NCI-H1694 treated with DMSO at 0.1 percent for 48 hours (cell line): ENCODE data around the gene MOK.
"Not testable (repeated sequence)": the region's sequence is repeated elsewhere in the genome, so short reads cannot be mapped to it uniquely, and the experiment has no call there.

Source experiments
- DNase-seq: peaks from one replicate; lab custom pipeline; 2025; lab: John Stamatoyannopoulos, UW

The MOK gene

DNA sequence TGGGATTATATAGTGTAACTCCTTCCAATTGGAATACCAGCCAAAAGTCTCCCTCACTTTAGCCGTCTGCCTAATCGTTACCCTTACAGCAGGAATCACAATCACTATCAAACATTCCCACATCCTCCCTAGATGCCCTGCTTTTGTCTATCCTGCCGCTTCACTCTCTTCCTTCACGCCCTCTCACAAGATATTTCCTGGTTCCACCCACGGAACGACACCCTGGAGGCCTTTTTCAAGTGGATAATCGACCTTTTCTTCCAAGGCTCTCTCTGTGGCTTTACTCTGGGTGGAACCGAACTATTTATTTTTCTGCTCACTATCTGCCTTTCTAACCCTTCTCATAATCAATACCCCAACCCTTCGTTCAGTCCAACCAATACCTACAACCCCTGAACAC is 58.9 kb downstream of the MOK start:
- DNase-seq = no peak

DNA sequence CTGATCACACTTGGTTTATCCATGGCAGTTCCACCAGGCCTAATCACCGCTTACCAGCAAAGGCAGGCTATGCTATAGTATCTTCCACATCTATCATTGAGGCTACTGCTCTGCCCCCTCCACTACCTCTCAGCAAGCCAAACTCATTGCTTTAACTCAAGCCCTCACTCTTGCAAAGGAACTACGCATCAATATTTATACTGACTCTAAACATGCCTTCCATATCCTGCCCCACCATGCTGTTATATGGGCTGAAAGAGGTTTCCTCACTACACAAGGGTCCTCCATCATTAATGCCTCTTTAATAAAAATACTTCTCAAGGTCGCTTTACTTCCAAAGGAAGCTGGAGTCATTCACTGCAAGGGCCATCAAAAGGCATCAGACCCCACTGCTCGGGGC is 61.2 kb downstream of the MOK start:
- not testable (repeated sequence) for DNase-seq

DNA sequence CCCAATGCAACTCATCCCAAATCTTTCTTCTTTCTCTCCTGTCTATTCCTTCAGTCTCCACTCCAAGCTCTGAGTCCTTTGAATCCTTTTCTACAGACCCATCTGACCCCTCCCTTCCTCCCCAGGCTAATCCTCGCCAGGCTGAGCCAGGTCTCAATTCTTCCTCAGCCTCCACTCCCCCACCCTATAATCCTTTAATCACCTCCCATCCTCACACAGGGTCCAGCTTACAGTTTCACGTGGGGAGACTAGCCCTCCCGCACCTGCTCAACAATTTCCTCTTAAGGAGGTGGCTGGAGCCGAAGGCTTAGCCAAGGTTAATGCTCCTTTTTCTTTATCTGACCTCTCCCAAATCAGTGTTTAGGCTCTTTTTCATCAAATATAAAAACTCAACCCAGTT is 63.8 kb downstream of the MOK start:
- DNase-seq = no peak

DNA sequence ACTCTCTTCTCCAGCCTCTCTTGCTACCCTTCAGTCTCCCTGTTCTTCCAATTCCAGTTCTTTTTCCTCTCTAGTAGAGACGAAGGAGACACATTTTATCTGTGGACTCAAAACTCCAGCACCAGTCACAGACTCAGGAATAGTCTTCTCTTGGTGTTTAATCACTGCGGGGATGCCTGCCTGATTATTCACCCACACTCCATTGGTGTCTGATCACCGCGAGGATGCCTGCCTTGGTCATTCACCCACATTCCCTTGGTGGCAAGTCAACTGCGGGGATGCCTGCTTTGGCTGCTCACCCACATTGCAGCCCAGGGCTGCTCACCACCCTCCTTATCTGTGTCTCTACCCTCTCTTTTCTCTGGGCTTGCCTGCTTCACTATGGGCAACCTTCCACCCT is 64.5 kb downstream of the MOK start:
- DNase-seq = not testable (repeated sequence)

DNA sequence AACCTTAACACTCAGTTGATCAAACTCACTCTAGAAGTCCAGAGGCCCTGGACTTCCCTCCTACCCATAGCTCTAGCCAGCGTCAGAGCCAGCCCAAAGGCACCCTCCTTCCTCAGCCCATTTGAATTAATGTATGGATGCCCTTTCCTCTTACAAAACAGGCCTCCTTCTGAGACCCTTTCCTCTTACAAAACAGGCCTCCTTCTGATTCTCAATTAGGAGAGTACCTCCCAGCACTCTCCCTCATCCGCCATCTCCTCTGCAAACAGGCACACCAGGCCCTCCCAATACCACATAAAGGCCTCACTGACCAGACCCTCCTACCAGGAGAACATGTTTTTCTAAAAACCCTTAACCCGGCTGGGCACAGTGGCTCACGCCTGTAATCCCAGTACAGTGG is 65.7 kb downstream of the MOK start:
- DNase-seq = no peak

DNA sequence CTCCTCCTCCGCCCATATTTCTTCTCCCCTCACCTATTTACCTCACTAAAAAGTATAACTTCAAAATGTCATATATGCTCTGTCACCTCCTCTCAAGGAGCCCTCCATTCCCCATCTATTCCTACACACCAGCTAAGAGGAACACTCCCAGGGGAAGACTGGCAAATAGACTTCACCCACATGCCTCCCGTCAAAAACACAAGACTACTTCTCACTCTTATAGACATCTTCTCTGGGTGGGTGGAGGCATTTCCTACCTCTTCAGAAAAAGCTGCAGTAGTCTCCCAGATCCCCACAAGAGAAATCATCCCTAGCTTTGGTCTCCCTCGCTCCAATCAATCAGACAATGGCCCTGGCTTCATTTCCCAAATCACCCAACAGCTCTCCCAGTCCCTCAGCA is 66.2 kb downstream of the MOK start:
- no peak for DNase-seq

DNA sequence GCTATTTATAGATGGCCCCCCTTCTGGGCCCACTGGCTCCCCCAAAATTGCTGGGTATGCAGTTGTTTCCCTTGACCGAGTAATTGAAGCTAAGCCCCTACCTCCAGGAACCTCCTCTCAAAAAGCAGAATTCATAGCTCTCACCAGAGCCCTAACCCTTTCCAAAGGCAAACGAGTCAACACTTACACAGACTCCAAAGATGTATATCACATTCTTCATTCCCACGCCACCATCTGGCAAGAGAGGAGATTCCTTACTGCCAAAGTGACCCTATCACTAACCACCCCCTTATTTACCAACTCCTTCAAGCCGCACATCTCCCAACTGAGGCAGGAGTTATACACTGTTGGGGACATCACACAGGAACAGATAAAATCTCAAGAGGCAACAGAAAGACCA is 66.8 kb downstream of the MOK start:
- DNase-seq = no peak

DNA sequence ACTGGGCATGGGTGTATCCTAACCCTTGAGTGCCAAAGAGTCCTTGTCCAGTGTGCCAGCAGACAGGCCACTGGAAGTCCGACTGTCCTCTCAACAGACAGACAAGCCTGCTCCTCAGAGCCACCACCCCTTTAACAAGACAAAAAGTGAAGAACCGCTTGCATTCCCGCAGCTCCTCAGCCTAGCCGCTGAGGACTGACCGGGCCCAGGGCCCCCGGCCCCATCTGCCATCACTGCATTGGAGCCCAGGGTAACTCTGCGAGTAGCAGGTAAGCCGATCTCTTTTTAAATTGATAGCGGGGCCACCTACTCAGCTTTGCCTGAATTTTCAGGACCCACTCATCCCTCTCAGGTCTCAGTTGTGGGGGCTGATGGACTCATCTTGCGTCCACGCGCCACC is 68.9 kb downstream of the MOK start:
- DNase-seq = no peak

DNA sequence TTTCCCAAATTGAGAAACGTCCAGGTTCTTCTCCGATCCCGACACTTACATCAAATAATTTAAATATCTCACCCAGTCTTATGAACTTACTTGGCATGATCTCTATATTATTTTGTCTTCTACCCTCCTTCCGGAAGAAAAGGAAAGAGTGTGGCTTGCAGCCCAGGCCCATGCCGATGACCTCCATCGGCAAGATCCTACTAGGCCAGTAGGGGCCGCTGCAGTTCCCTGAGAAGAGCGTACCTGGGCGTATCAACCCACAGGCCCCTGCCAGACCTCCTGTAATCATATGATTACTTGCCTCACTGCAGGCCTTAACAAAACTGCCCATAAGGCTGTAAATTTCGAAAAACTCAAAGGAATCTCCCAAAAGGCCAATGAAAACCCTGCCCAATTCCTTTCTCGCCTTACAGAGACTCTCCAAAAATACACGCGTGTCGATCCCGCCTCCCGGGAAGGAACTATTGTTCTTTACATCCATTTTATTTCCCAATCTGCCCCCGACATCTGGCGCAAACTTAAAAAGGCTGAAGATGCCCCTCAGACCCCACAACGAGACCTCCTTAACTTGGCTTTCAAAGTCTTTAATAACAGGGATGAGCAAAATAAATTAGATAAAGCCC is 69.6 kb downstream of the MOK start:
- peak; percentile 91 for DNase-seq

DNA sequence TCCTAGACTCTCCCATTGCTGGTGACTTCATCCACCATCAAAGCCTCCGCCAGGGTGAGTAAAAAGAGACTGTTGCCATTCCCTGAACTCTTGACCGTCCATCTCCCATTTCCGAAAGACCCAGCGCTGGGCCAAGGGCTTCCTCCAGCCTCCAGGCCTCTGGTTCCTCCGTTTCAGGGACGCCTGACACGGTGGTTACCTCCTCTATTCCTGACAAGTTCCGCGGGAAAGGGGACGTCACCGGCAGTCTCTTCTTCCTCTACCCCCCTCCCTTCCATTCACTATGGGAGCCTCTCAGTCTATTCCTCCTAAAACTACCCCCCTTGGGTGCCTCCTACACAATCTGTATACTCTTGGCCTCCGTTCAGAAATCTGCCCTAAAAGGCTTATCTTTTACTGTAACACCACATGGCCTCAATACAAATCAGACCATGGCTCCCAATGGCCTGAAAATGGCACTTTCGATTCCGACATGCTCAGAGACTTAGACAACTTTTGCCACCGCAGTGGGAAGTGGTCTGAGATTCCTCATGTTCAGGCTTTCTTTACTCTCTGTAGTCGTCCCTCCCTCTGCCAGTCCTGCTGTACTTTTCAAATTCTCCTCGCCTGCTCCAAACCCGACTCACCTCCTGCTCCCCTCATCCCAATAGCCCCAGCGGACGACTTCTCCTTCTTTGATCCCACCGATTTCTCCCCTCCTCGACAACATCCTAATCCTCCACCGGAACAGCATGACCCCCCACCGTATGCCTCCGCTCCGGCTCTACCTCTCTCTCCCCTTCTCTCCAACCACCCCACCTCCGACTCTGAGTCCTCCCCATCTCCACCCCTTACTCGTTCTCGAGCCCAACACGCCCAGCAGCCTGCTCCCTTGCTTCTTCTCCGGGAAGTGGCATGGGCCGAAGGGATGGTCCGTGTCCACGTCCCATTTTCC is 70.4 kb downstream of the MOK start:
- DNase-seq = peak; percentile 71

DNA sequence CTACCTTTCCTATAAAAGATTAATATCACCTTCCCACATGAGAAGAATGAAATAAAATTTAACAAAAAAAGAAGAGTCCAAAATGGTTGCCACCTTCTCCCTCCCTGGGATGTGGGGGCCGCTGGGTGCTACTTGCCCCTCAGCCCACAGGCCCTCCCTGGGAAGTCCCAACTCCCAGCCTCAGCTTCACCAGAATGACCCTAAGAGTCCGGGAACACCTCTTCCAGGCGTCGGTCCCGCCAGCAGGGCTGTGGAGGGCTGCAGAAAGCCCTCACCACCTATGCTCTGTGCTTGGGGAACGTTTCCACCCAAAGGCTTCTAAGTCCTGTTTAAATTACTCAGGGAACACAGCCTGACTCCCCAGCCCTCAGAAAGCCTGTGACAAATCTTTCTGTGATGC is 71.9 kb downstream of the MOK start:
- DNase-seq = no peak

DNA sequence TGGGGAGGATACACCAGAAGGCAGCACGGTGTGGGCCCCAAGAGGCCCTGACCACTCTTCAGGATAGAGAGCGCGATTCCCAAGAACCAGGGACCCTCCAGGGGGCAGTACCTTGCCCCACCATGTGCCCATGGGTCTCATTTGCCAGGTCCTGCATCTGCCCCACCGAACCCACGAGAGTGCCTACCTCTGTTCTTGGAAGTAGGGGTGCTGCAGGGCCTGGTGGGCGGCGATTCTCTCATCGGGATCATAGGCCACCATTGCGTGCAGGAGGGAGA is 72.7 kb downstream of the MOK start:
- no peak for DNase-seq

DNA sequence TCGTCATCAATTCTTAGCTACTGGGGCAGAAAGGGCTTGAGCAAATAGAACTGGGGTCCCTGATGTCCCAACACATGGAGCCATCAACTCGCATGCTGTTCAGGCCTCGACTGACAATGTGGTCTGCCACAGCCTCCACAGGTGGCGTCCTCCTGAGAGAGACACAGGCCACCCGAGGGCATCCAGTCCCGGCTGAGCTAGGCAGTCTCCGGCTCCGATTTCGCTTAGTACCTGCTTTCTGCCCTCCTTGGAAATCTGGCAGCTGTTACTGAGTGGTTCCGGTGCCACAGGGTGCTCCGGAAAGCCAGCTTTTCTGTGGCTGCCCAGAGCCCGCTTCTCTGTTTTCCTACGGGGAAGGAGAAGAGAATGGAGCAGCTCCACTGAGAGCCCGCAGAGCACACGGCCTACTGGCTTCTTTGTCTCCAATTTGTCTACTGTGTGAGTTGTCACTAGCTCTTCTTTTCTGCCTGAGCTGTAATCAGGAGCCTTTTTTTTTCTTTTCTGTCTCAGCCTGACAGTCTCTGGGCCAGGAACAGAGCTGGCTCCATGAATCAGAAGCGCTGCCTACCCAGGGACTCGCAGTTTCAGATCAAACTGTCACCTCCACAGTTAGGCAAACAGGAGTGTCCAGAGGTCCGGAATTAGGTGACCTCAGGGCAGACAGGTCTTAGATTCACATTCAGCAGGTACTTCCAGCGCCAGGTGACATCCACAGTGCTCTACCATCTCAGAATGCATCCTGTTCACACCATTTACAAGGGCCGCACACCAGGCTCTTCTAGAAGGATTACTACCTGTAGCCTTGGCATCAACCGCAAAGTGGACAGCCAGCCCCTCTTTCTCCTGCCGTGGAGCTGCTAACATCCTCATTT is 73.3 kb downstream of the MOK start:
- no peak for DNase-seq

DNA sequence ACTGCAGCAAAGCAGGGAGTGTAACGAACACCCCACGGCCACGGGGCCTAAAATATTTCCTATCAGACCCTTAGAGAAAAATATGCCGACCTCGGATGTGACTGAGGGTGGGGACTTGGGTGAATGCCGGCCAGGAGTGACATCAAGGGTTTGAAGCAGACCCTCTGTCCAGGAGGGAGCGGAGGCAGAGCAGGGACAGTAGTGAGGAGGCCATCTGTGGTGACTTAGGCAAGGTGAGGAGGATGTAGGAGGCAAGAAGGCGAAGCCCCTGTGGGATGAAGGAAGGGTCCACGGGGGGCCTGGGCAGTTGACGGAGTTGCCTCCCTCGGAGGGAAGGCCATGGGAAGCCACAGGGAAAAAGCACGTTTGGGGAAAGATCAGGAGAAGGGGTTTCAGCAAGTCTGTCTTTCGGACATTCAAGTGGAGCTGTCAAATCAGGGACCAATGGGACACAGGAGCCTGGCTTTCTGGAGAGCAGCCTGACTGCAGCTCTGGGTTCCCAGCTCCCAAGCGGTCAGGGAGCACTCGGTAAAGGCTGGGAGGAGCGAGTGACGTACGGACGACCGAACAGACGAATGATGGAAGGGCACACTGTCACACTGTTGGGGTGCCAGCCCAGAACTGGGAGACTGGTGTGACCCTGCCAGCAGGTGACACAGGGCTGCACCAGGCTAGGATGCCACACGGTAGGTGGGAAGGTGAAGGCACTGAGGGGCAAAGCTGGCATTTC is 74.3 kb downstream of the MOK start:
- DNase-seq = no peak

DNA sequence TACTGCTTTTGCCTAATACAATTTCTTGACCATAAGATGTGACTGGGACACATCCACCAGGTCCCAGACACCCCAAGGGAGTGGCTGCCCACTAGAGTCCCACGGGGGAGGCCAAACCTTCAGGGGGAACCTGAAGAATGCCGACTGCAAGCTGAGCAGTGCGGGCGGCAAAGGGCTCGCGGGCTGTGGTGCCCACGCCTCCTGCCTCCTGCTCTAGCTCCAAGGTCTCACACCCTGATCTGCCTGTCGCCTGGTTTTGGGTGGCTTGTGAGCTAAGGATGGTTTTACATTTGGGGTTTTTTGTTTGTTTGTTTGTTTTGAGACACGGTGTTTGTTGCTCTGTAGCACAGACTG is 75.2 kb downstream of the MOK start:
- DNase-seq = no peak

DNA sequence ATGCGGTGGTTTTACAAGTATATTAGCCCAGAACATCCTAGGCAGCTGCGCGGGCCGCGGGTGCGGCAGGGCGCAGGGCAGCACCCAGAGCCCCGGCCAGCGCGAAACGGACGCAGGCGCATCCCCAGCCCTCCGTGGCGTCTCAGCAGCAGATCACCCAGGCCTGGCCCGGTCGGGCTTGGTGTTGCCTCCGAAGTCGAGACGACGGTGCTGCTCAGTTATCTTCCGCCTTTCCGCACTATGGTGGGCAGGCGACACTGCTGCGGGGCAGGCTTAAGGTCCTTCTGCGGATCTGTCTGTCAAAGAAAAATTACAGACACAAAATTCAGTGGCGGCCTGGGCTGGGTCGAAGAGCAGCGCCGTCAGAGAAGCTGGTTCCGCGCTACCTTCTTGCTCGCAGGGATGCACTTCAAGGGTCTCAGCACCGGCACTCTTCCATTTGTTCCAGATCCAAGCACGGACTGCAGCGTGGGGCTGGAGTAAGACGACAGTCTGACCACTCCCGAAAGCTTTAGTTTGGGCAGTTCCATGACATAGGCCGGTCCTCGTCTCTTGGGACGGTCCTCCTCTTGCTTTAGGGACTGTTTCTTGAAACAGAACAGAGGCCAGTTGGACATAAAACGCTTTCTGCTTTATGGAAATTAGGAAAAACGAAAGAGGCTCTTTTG is 75.8 kb downstream of the MOK start:
- no peak for DNase-seq

DNA sequence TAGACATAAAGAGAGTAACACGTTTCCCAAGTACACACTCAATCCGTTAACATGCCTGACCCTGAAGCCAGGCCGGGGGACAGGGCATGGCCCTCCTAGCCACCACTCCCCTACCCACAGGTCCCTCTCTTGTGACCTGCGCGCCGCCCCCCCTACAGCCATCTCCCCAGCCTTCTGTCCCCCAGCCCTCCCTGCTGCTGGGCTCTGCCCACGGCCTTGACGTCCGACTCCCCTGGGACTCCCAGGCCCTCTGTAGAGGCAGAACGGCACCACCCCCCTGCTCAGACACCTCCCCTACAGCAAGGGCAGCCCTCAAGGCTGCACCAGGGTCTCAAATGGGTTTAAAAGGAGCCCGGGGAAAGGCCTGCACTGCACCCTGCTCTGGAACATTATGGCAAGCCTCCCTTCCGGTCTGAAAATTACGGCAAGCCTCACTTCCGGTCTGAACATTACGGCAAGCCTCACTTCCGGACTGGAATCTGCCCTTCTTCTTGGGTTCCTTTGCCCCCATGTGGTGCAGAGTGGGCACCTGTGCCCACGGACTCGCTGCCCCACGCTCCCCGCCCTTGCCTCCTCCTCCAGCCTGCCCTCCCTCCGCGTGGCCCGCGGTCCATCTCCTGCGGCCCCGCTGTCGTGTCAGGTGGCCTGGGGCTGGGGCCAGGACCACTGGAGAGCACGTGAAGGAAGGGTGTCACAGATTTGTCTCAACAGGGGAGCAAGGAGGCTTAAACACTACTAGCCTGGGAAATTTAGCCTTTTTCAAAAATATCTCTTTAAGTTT is 77.6 kb downstream of the MOK start:
- no peak for DNase-seq

DNA sequence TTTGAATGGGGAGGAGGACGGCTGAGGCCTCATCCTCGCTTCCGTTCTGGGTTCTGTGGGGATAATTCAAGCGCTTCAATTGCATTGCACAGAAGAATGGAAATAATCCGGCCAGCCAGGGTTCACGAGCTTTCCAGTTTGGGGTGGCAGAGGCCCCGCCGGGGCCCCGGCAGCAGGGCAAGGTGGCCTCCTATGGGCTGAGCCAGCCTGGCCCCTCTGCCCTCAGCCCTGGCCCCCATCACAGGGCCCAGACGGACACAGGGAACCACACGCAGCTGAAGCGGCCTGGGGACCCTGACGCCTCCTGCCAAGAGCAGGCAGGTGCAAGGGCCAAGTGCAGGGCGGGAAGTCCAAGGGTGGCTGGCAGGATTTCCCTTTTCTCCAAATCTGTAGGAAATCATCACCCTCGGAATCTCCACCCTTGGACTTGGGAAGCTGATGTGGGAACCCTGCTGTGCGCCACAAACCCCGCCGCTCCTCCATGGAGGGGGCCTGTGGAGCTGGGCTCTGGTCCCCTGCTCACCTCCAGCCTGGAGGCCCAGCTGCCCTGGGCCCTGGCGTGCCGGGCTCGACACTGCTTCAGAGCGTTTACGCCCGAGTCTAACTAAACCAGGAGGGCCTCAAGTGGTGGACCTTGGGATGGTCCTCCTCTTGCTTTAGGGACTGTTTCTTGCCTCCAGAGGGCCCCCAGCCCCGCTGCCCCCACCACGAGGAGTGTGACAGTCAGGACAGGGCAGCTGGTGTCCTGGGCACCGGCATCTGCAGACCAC is 78.4 kb downstream of the MOK start:
- no peak for DNase-seq

DNA sequence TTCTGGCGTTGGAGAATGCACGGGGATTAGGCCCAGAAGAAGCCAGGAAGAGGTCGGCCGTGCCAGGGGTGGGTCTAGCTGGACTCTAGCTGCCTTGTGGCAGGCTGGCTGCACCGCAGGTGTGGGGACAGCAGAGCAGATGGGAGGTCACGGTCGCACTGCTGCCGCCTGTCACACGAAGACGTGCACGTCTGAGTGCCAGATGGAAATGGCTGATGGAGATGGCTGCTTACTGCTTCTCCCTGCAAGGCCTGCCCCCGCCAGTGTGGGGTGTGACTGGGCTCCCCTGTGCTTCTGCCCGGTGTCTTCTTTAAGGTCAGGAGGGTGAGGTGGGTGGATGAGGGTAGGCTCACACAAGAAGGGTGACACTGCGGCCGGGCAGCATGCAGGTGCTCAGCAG is 79.0 kb downstream of the MOK start:
- peak; percentile 26 for DNase-seq

DNA sequence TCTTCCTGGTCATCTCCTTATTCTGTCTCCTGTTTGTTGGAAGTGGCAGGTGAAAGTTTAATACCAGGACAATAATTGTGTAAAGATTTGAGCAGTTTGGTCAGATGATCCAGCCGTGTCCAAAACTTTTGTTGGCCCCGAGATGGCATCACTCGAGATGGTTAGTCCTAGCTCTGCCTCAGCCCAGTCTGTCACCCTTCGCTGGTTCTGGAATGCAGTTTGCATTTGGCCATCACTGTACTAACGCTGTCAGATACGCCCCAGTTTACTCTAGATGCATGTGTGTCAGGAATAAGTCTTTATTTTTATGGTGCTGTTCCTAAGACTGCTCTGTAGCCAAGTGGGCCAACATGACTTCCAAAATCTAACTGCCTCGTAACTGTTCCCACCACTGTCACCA is 79.6 kb downstream of the MOK start:
- DNase-seq = no peak
